OCI-LY3 (cell line): ENCODE data around the gene AMDHD2.

Source experiments
- H2AFZ ChIP-seq: fragments of 200-600, 300-600 bp; shearing (Covaris generic); 2 replicates; pipeline ENCODE4 v1.6.0; 2014; ENCODE audit warnings: antibody characterized with exemption, low read depth, low read length
- H3K27ac ChIP-seq: fragments of 200-600, 300-600 bp; sonication (generic); 2 replicates; pipeline ENCODE4 v1.5.1; 2014; ENCODE audit warnings: mild to moderate bottlenecking, low read length, moderate library complexity, mixed read lengths
- H3K27me3 ChIP-seq: fragments of 200-600, 300-600 bp; sonication (generic); 2 replicates; pipeline ENCODE4 v1.6.1; 2014; ENCODE audit warnings: low read depth, low read length, mixed read lengths
- H3K36me3 ChIP-seq: fragments of 200-600, 300-600 bp; sonication (generic); replicated peaks from 2 replicates; pipeline ENCODE3; 2014; ENCODE audit warnings: low read depth, low read length, mixed read lengths
- H3K4me1 ChIP-seq: fragments of 300-600, 200-600 bp; sonication (generic); 2 replicates; pipeline ENCODE4 v1.6.1; 2014; ENCODE audit warnings: low read length, mixed read lengths
- H3K4me2 ChIP-seq: fragments of 200-600, 300-600 bp; sonication (generic); 2 replicates; pipeline ENCODE4 v1.6.1; 2014; ENCODE audit warnings: low read length, mixed read lengths
- H3K4me3 ChIP-seq: fragments of 300-600, 200-600 bp; sonication (generic); 2 replicates; pipeline ENCODE4 v1.5.1; 2014; ENCODE audit warnings: antibody characterized with exemption, mild to moderate bottlenecking, low read length, moderate library complexity
- H3K79me2 ChIP-seq: fragments of 300-600, 200-600 bp; shearing (Covaris generic); 2 replicates; pipeline ENCODE4 v1.6.1; 2014; ENCODE audit warnings: mild to moderate bottlenecking, low read length, mixed read lengths
- H3K9ac ChIP-seq: fragments of 300-600, 200-600 bp; shearing (Covaris generic); 2 replicates; pipeline ENCODE4 v1.6.0; 2014; ENCODE audit warnings: mild to moderate bottlenecking, low read length, moderate library complexity
- H3K9me3 ChIP-seq: fragments of 200-600, 300-600 bp; shearing (Covaris generic); 2 replicates; pipeline ENCODE4 v1.6.1; 2014; ENCODE audit warnings: low read length, mixed read lengths; ENCODE audit not compliant: insufficient read depth
- H4K20me1 ChIP-seq: fragments of 200-600, 300-600 bp; sonication (generic); 2 replicates; pipeline ENCODE4 v1.6.1; 2016; ENCODE audit warnings: low read length, mixed read lengths; ENCODE audit not compliant: insufficient read depth
- CTCF ChIP-seq: fragments of 200-600, 300-600 bp; sonication (generic); IDR thresholded peaks from 2 replicates; pipeline ENCODE4 v1.5.1; 2014; ENCODE audit warnings: antibody characterized with exemption, low read length, low read depth
- EZH2phosphoT487 ChIP-seq: fragments of 200-600 bp; shearing (Covaris generic); IDR thresholded peaks from 2 replicates; pipeline ENCODE4 v1.6.1; 2018; ENCODE audit warnings: antibody characterized with exemption, mixed run types, low read depth

The AMDHD2 gene

DNA sequence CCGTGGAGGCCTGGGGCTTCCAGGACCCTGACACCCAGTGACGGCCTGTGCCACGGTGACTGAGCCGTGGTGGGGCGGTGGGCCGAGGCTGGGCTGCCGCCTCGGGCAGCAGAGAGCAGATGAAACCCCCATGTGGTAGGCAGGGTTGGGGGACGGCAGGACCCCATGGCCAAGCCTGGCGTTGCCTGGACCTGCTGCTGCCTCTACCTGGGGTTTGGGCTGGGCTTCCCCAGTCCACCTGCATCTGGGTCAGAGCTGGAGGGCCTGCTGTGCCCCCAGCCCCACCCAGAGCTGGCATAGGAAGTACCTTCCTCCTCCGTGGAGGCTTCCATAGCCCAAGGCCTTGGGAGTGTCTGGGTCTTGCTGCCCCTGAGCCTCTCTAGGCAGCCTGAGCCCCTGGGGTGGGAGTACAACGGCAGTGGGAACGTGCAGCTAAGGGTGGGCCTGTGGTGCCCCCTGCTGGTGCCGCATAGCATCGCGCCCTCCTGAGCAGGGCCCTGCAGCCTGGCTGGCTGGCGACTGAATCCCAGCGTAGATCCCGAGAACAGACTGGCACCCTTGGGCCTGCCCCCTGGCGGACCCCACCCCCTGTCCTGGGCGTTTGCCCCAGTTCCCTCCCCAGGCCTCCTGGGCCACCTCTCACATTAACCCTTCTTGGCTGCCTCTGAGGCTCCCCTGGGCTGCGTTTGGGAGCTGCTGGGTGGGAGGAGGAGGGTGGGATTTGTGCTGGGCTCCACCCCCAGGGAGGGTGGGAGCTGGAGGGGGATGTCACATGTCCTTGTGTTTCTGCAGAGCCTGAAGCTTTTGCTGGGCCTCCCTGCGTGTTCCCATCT, 19.0 kb upstream of the AMDHD2 start:
- Histone ChIP-seq H3K9me3 (no peaks in the 10 kb centered on the region), H3K36me3 (no peaks in the 10 kb centered on the region), H3K4me2 (peak overlapping the region; percentile 64), H2AFZ (no peak overlapping the region), H3K4me3 (peak overlapping the region; percentile 49; the same call in 1 of the 2 replicates), H3K27ac (no peak overlapping the region), H4K20me1 (no peaks in the 10 kb centered on the region), H3K27me3 (no peaks in the 10 kb centered on the region), H3K9ac (no peak overlapping the region), H3K4me1 (peaks cover 15% of the 10 kb centered on the region), H3K79me2 (no peaks in the 10 kb centered on the region)
- peak; percentile 92 for TF ChIP-seq CTCF
- TF ChIP-seq EZH2phosphoT487 = no peak

- Histone ChIP-seq H3K9ac (no peak overlapping the region), H3K79me2 (no peaks in the 10 kb centered on the region), H3K4me1 (peaks cover 25% of the 10 kb centered on the region), H3K27ac (no peak overlapping the region), H3K36me3 (no peaks in the 10 kb centered on the region), H3K4me2 (no peak overlapping the region), H4K20me1 (no peaks in the 10 kb centered on the region), H3K9me3 (no peaks in the 10 kb centered on the region), H3K4me3 (no peak overlapping the region), H2AFZ (no peak overlapping the region), H3K27me3 (no peaks in the 10 kb centered on the region)
- TF ChIP-seq EZH2phosphoT487 (no peak), CTCF (no peak)
These were observed 17.9 kb upstream of the AMDHD2 start for GRCh38 chr16:2501946-2502895.

DNA sequence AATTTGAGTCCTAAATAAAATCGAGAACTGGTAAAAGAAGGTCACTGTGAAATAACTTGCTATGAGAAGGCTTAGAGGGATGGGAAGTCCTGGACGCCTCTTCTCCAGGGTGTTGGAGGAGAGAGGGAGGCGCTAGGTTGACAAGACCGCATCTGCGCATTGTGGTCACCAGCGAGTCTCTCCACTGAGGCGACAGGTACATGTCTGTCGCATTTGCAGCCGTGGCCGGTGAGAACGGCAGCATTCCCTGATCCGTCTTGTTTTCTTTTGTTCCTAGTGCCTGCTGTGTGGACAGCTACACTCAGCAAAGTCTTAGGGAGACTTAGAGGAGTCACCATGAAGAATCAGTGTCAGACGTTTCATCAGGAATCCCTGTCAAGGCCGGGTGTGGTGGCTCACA, 14.5 kb upstream of the AMDHD2 start:
- Histone ChIP-seq H3K27ac (peak overlapping the region; percentile 8; the same call in 1 of the 2 replicates), H3K9me3 (no peaks in the 10 kb centered on the region), H3K4me3 (no peak overlapping the region), H3K4me1 (peaks cover 60% of the 10 kb centered on the region), H3K27me3 (no peaks in the 10 kb centered on the region), H3K36me3 (no peaks in the 10 kb centered on the region), H4K20me1 (no peaks in the 10 kb centered on the region), H3K4me2 (no peak overlapping the region), H3K79me2 (no peaks in the 10 kb centered on the region), H2AFZ (no peak overlapping the region), H3K9ac (no peak overlapping the region)
- TF ChIP-seq CTCF (no peak), EZH2phosphoT487 (no peak)
